Endothelial cell of umbilical vein (primary cell): ENCODE data around the gene TSPAN9. TPM values are rescaled to one million over a fixed set of nuclear protein-coding genes. Genes with fewer than 3 reads are reported as not detected.

ENCODE experiments used
- BruUV-seq: library from RNA; stranded (reverse); fragments of 400-500 nt; replicated peaks from 2 replicates; lab custom pipeline; 2021; lab: Mats Ljungman, UMichigan
- CTCF ChIA-PET: fragments of 300-600, 350-600 bp; sonication (Branson Sonifier 250); formaldehyde crosslinking; loops from one replicate; lab custom pipeline; 2021; ENCODE audit warnings: antibody characterized with exemption, inconsistent platforms; lab: Charles Lee
- POLR2A ChIA-PET: fragments of 300-600, 350-600 bp; sonication (Branson Sonifier 250); formaldehyde crosslinking; loops from one replicate; lab custom pipeline; 2021; ENCODE audit warnings: antibody characterized with exemption, inconsistent platforms; lab: Charles Lee
- DNase-seq: peaks from one replicate; pipeline ENCODE4 v3.0.0-alpha.2; 2011; ENCODE audit warnings: low read depth, low spot score
- FAIRE-seq: peaks from 2 replicates; lab custom pipeline; 2011; peaks lifted over from hg19 to GRCh38; lab: Jason Lieb, UNC
- H2AFZ ChIP-seq: 2 replicates; pipeline ENCODE4 v1.6.0; 2012; ENCODE audit warnings: low read depth, low read length, control low read depth, inconsistent platforms
- H3K27ac ChIP-seq: 2 replicates; pipeline ENCODE4 v1.5.1; 2011; ENCODE audit warnings: low read depth, mild to moderate bottlenecking, control low read depth, low read length, moderate library complexity; ENCODE audit not compliant: insufficient read depth
- H3K27me3 ChIP-seq, 2 experiments: 2 replicates each; pipeline versions ENCODE4 v1.6.0 to v1.6.1; 2011; ENCODE audit warnings: low read length in 2 of 2, mixed read lengths in 1 of 2; ENCODE audit not compliant: control insufficient read depth in 2 of 2, insufficient read depth in 2 of 2
- H3K36me3 ChIP-seq, 2 experiments: 2 replicates in 1 of 2; 3 replicates in 1 of 2; pipeline ENCODE4 v1.5.1; 2011; ENCODE audit warnings: low read length in 2 of 2, mild to moderate bottlenecking in 1 of 2, moderate library complexity in 1 of 2; ENCODE audit not compliant: control insufficient read depth in 2 of 2, insufficient read depth in 2 of 2; ENCODE audit errors: extremely low read depth in 1 of 2
- H3K4me1 ChIP-seq: 3 replicates; pipeline ENCODE4 v1.5.1; 2011; ENCODE audit warnings: mild to moderate bottlenecking, low read length; ENCODE audit not compliant: control insufficient read depth, insufficient read depth; ENCODE audit errors: extremely low read depth
- H3K4me2 ChIP-seq: 2 replicates; pipeline ENCODE4 v1.6.1; 2011; ENCODE audit warnings: low read length, control low read depth, mixed read lengths; ENCODE audit not compliant: insufficient read depth
- H3K4me3 ChIP-seq, 3 experiments: fragments of 200-600 bp in 1 of 3; sonication (generic), shearing (Covaris generic) in 1 of 3; replicated peaks in 1 of 3; 2 replicates each; pipeline ENCODE4 v1.5.1; 2011 to 2016; ENCODE audit warnings: control low read depth in 3 of 3, low read length in 3 of 3, mild to moderate bottlenecking in 2 of 3, inconsistent platforms in 1 of 3, low read depth in 1 of 3, moderate library complexity in 1 of 3; ENCODE audit not compliant: insufficient read depth in 1 of 3
- H3K79me2 ChIP-seq: 2 replicates; pipeline ENCODE4 v1.6.0; 2012; ENCODE audit warnings: low read length, inconsistent platforms; ENCODE audit not compliant: control insufficient read depth, insufficient read depth
- H3K9ac ChIP-seq: replicated peaks from 2 replicates; pipeline ENCODE3; 2011; ENCODE audit warnings: low read length, control low read depth; ENCODE audit not compliant: insufficient read depth; ENCODE audit errors: extremely low read depth
- H3K9me1 ChIP-seq: replicated peaks from 3 replicates; pipeline ENCODE4 v1.6.0; 2011; ENCODE audit warnings: mild to moderate bottlenecking, low read length; ENCODE audit not compliant: control insufficient read depth, insufficient read depth; ENCODE audit errors: extremely low read depth
- H3K9me3 ChIP-seq: replicated peaks from 2 replicates; pipeline ENCODE4 v1.5.1; 2012; ENCODE audit warnings: low read length, inconsistent platforms; ENCODE audit not compliant: control insufficient read depth, insufficient read depth
- H4K20me1 ChIP-seq: replicated peaks from 2 replicates; pipeline ENCODE3; 2011; ENCODE audit warnings: mild to moderate bottlenecking, low read length; ENCODE audit not compliant: control insufficient read depth, insufficient read depth; ENCODE audit errors: extremely low read depth
- EZH2 ChIP-seq: IDR thresholded peaks from 2 replicates; pipeline ENCODE4 v1.6.1; 2012; ENCODE audit warnings: borderline replicate concordance, low read depth, mild to moderate bottlenecking, moderate library complexity, low read length, inconsistent platforms; ENCODE audit not compliant: severe bottlenecking
- FOS ChIP-seq: IDR thresholded peaks from 2 replicates; pipeline ENCODE4 v1.6.1; 2011; ENCODE audit warnings: mild to moderate bottlenecking, low read length, moderate library complexity, borderline replicate concordance; ENCODE audit not compliant: insufficient read depth
- GATA2 ChIP-seq: IDR thresholded peaks from 2 replicates; pipeline ENCODE4 v1.7.0; 2011; ENCODE audit warnings: low read depth, mild to moderate bottlenecking, moderate library complexity, mixed read lengths, low read length; ENCODE audit not compliant: insufficient read length, insufficient read depth
- JUN ChIP-seq: IDR thresholded peaks from 2 replicates; pipeline ENCODE4 v1.6.1; 2011; ENCODE audit warnings: borderline replicate concordance, low read depth; ENCODE audit not compliant: insufficient read length, insufficient read depth
- MYC ChIP-seq: IDR thresholded peaks from one replicate; pipeline ENCODE4 v1.6.1; 2011; ENCODE audit warnings: mild to moderate bottlenecking, low read depth, low read length
- POLR2A ChIP-seq: IDR thresholded peaks from 2 replicates; pipeline ENCODE4 v1.6.1; 2012; ENCODE audit warnings: low read depth, mild to moderate bottlenecking, control low read depth, low read length
- POLR2AphosphoS5 ChIP-seq: IDR thresholded peaks from 2 replicates; pipeline ENCODE4 v1.6.1; 2012; ENCODE audit warnings: low read depth, mild to moderate bottlenecking, control low read depth, low read length, moderate library complexity; ENCODE audit not compliant: insufficient read depth
- dilution Hi-C: fragments of 300-500 bp; cut with MboI; formaldehyde crosslinking; loops from one replicate; pipeline ENCODE4 v1.15.0; 2019; ENCODE audit warnings: low sequenced_read_pairs; ENCODE audit not compliant: extremely low pct_ligation_motif_present
- intact Hi-C: fragments of 100-400 bp; cut with micrococcal nuclease; formaldehyde crosslinking; loops from one replicate; pipeline ENCODE4 v1.10.0; 2022
- polyA plus RNA-seq, 4 experiments: library from polyadenylated mRNA; depleted of rRNA in 3 of 4; stranded (reverse) in 3 of 4; unstranded in 1 of 4; fragments of >200 nt; gene quantifications; 2 replicates each; pipeline versions ENCODE4 v1.2.1 to v1.2.3, GENCODE V29; 2011 to 2012; ENCODE audit warnings: missing spikeins in 1 of 4
- total RNA-seq: library from RNA; stranded (reverse); gene quantifications from 2 replicates; pipeline ENCODE4 v1.2.3, GENCODE V29; 2021
- TF ChIP-seq, protein P1 (sequence below), 2 donors: IDR thresholded peaks; 1 replicate in 1 of 2; 2 replicates in 1 of 2; pipeline ENCODE4 v1.5.1; 2011; ENCODE audit warnings: low read length in 2 of 2, mild to moderate bottlenecking in 2 of 2, moderate library complexity in 2 of 2, control low read depth in 1 of 2, inconsistent platforms in 1 of 2, low read depth in 1 of 2; ENCODE audit not compliant: insufficient read depth in 1 of 2; ENCODE audit errors: extremely low read depth in 1 of 2
- TF ChIP-seq, protein P2 (sequence below): IDR thresholded peaks from 2 replicates; pipeline ENCODE4 v1.6.1; 2011; ENCODE audit not compliant: insufficient read depth, insufficient read length

TSPAN9 gene
- total and polyA plus RNA-seq, 2 donors (not counting 3 experiments of a cell fraction or from before 2014, with no cell fraction given): 43.3 to 66.8 TPM

DNA sequence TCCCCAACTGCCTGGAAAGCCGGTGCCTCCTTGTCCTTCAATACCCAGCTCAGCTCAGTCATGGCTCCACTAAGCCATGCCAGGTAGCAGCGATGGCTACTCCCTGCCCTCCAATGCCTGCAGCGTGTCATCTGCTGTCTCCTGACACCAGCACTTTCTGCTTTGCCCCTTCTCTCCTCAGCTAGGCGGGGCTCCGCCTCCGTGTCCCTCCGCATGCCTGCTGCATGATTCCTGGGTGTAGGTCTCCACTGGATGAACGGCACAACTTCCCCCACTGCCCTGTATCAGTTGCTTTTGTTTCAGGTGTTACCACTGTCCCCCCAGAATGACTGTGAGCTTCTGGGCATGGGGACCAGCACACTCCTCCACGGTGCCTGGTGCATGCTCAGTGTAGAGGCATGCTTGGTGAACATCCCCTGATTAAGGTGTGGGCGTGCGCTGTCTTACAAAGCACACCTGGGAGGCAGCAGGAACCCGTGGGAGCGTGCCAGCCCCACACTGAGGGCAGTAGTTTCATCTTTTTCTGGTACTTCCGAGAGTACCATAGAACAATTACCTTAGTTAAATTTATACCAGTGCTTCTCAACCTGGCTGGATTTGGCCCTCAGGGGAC, 234.4 kb downstream of the TSPAN9 start:
- H3K9ac ChIP-seq: no peak overlapping the region
- intact Hi-C loops: no loop called here
- dilution Hi-C loops: no loop called here

More for the DNA sequence above, 234.4 kb downstream of the TSPAN9 start:
- DNase-seq (no peak), FAIRE-seq (no peak)
- Histone ChIP-seq H3K36me3 (no peaks in the 10 kb centered on the region), H2AFZ (no peak overlapping the region), H3K27ac (no peak overlapping the region), H4K20me1 (no peaks in the 10 kb centered on the region), H3K4me1 (peaks cover 4% of the 10 kb centered on the region), H3K79me2 (no peaks in the 10 kb centered on the region), H3K4me2 (no peak overlapping the region), H3K27me3 (peaks cover 0 to 1% of the 10 kb centered on the region in 2 experiments), H3K9me3 (no peaks in the 10 kb centered on the region), H3K4me3 (no peak overlapping the region), H3K9me1 (no peaks in the 10 kb centered on the region)
- TF ChIP-seq, protein P1, sequence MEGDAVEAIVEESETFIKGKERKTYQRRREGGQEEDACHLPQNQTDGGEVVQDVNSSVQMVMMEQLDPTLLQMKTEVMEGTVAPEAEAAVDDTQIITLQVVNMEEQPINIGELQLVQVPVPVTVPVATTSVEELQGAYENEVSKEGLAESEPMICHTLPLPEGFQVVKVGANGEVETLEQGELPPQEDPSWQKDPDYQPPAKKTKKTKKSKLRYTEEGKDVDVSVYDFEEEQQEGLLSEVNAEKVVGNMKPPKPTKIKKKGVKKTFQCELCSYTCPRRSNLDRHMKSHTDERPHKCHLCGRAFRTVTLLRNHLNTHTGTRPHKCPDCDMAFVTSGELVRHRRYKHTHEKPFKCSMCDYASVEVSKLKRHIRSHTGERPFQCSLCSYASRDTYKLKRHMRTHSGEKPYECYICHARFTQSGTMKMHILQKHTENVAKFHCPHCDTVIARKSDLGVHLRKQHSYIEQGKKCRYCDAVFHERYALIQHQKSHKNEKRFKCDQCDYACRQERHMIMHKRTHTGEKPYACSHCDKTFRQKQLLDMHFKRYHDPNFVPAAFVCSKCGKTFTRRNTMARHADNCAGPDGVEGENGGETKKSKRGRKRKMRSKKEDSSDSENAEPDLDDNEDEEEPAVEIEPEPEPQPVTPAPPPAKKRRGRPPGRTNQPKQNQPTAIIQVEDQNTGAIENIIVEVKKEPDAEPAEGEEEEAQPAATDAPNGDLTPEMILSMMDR (IDR thresholded peaks at IDR 0.05; ENCODE audit: extremely low read depth in 1 of 2, insufficient read depth in 1 of 2, low read depth in 1 of 2, low read length in 2 of 2): no peak
- TF ChIP-seq MYC (no peak), GATA2 (no peak), EZH2 (no peak), POLR2AphosphoS5 (no peak), JUN (no peak), POLR2A (no peak), FOS (no peak)
- TF ChIP-seq, protein P2, sequence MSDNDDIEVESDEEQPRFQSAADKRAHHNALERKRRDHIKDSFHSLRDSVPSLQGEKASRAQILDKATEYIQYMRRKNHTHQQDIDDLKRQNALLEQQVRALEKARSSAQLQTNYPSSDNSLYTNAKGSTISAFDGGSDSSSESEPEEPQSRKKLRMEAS: no peak
- BruUV-seq: no TSS peak
- ChIA-PET POLR2A (interaction anchor here (0.6 kb wide), 1 partner anchor 1015 kb away, joined by 9 read pairs; no protein-coding TSS in a partner anchor), CTCF (interaction anchor here (1.0 to 7.9 kb wide), 5 partner anchors 10 to 493 kb away, joined by 3 to 149 read pairs (median 25); no protein-coding TSS in a partner anchor)
